Pancreas (tissue), 10 donors: ENCODE data around the gene CYP4Z1. TPM values are rescaled to one million over a fixed set of nuclear protein-coding genes. Genes with fewer than 3 reads are reported as not detected.
"Not testable (repeated sequence)": the region's sequence is repeated elsewhere in the genome, so short reads cannot be mapped to it uniquely, and the experiment has no call there.

Experiments
- ATAC-seq, 4 donors: fragments of 200-7000 bp; cut with Tn5 transposase; one replicate each; pipeline versions ENCODE4 v1.8.0 to v1.9.1; 2020; ENCODE audit warnings: mild to moderate bottlenecking in 4 of 4, moderate library complexity in 4 of 4
- DNase-seq, 6 donors: peaks; one replicate each; pipeline ENCODE4 v3.0.0-alpha.2; 2020
- FAIRE-seq: peaks from 2 replicates; lab custom pipeline; 2012; peaks lifted over from hg19 to GRCh38; lab: Jason Lieb, UNC
- H3K27ac ChIP-seq, 4 donors: fragments of 200-600 bp; sonication (generic); 1 replicate in 3 of 4; 2 replicates in 1 of 4; pipeline versions ENCODE4 v1.5.0 to v1.8.0; 2020
- H3K27me3 ChIP-seq, 4 donors: fragments of 200-600 bp; one replicate each; pipeline ENCODE4 v1.8.0; 2021
- H3K36me3 ChIP-seq, 3 donors: fragments of 200-600 bp; sonication (generic) in 1 of 3; one replicate each; pipeline versions ENCODE4 v1.5.0 to v1.8.0; 2020 to 2021
- H3K4me1 ChIP-seq, 3 donors: fragments of 200-600 bp; one replicate each; pipeline ENCODE4 v1.8.0; 2021
- H3K4me3 ChIP-seq, 4 donors: fragments of 200-600 bp; sonication (generic) in 2 of 4; one replicate each; pipeline versions ENCODE4 v1.5.0 to v1.8.0; 2020 to 2021
- H3K9me3 ChIP-seq, 4 donors: fragments of 200-600 bp; one replicate each; pipeline ENCODE4 v1.8.0; 2021
- WGBS, 2 donors: extraction: QIAGEN DNeasy Blood & Tissue Kit; methylation state at CpG; one replicate each; pipeline ENCODE4 v1.1.7; 2013; 5-methylcytosine and 5-hydroxymethylcytosine counted together
- intact Hi-C, 3 donors: fragments of 100-400 bp; cut with DNase I; formaldehyde crosslinking; loops; one replicate each; pipeline versions ENCODE4 v1.11.1 to v1.14.2; 2022
- polyA plus RNA-seq, 2 donors: library from polyadenylated mRNA; stranded (reverse); fragments of 200-250 nt; gene quantifications; one replicate each; pipeline ENCODE4 v1.2.3, GENCODE V29; 2013
- total RNA-seq, 6 donors: library from RNA; stranded (reverse); fragmentation: NEBNext Ultra II Directional in 4 of 6; extraction: Animal tissue kit (Norgen Biotek cat#: 25700) in 4 of 6; gene quantifications; one replicate each; pipeline versions ENCODE4 v1.2.1 to v1.2.4, GENCODE V29; 2021 to 2023
- TF ChIP-seq, protein P1 (sequence below), 4 donors: fragments of 200-600 bp; sonication (generic) in 3 of 4; IDR thresholded peaks; one replicate each; pipeline versions ENCODE4 v1.5.0 to v1.8.0; 2021; ENCODE audit warnings: antibody characterized with exemption in 4 of 4
- donor health status: healthy with polysubstance abuse.
- donor health status: DM: no; HTN: no; CAD: no; lungs with moderate emphysema.
- donor health status: DM: no; HTN: no; CAD: no.
- donor health status: control.
- donor health status: control.
- donor health status: Bipolar disorder and iron deficiency.
- donor health status: DM: yes; HTN: yes; CAD: no.
- donor health status: DM: no; HTN: no; CAD: no.
- donor health status: DM: no; HTN: no; CAD: no.
- donor health status: DM: yes; HTN: yes; CAD: no.

CYP4Z1 gene
- total and polyA plus RNA-seq, 8 donors, result 0.06 to 0.40 (median 0.30) TPM; not detected in 4

DNA sequence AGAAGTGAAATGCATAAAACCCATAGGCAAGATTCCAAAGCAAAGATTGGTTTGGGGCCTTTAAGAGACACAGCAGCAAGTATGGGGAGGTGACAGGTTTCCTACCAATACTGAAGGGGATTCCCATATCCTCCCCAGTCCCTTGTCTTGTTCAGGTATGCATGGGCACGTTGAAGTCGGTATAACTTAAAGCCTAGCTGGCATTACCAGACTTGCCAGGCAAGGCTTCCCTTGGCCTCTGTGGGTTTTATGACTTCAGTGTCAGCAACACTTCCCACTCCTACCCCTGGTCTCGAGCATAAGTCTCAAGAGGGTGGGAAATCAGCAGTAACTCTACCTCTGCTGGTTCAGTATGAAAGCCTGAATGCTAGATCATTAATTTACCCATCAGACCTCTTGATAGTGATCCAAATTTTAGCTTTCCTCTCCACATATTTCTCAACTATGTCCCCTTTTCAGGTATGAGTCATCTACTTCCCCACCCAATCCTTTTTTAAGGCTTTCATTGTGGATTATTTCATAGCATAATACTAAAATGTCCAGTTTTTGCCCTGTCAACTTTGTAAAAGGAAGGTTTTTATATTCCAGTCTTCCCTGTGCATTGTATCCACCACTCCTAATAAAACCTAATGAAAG is 36.7 kb upstream of the CYP4Z1 start:
- Histone ChIP-seq H3K4me3 (no peak overlapping the region), H3K4me1 (peaks cover 13 to 17% (median 14%) of the 10 kb centered on the region in 3 donors), H3K9me3 (no peaks in the 10 kb centered on the region), H3K27me3 (no peaks in the 10 kb centered on the region), H3K36me3 (no peaks in the 10 kb centered on the region), H3K27ac (peak overlapping the region in 2 of 4 donors; percentile 50 to 60)
- TF ChIP-seq, protein P1, sequence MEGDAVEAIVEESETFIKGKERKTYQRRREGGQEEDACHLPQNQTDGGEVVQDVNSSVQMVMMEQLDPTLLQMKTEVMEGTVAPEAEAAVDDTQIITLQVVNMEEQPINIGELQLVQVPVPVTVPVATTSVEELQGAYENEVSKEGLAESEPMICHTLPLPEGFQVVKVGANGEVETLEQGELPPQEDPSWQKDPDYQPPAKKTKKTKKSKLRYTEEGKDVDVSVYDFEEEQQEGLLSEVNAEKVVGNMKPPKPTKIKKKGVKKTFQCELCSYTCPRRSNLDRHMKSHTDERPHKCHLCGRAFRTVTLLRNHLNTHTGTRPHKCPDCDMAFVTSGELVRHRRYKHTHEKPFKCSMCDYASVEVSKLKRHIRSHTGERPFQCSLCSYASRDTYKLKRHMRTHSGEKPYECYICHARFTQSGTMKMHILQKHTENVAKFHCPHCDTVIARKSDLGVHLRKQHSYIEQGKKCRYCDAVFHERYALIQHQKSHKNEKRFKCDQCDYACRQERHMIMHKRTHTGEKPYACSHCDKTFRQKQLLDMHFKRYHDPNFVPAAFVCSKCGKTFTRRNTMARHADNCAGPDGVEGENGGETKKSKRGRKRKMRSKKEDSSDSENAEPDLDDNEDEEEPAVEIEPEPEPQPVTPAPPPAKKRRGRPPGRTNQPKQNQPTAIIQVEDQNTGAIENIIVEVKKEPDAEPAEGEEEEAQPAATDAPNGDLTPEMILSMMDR (IDR thresholded peaks at IDR 0.05), result no peak
- DNase-seq, result no peak
- intact Hi-C loops, result no loop called here
- 81 to 87% methylated on average over 3 of the region's 3 CpGs for WGBS, 2 donors
- FAIRE-seq, result no peak
- ATAC-seq, result peak in 1 of 4 donors; percentile 31

DNA sequence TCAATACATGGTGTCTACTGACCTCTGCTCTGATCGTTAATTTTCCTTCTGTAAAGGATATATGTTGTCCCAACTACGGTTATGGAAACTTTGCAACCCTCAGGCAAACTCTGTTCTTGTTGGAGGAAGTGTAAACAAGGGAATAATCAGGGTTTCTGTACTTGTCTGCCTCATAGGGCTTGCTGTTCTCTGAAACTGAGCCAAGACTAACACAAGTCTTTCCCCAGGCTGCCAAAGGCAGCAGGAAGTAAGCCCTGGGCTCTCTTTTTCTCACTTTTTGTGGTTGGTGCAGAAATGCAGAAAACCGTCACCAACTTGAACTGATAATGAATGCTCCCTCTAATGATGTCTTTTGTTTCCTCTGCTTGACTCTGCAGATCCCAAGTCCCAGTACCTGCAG is 36.0 kb upstream of the CYP4Z1 start:
- peak overlapping the region in 2 of 4 donors; percentile 50 to 60 for H3K27ac ChIP-seq
- FAIRE-seq, result no peak

GRCh38 chr1:47031585-47031984 is 35.4 kb upstream of the CYP4Z1 start:
- intact Hi-C loops, result no loop called here
- H3K4me1 ChIP-seq, result peaks cover 13 to 17% (median 14%) of the 10 kb centered on the region in 3 donors
- H3K36me3 ChIP-seq, result no peaks in the 10 kb centered on the region
- peak in 3 of 4 donors; percentile 21 to 46 (median 34) for ATAC-seq
- H3K27me3 ChIP-seq, result no peaks in the 10 kb centered on the region
- no peak overlapping the region for H3K4me3 ChIP-seq
- peak overlapping the region in 2 of 4 donors; percentile 48 to 50 for H3K27ac ChIP-seq
- WGBS, 2 donors, result 64 to 66% methylated on average over 3 of the region's 3 CpGs
- TF ChIP-seq, protein P1 (IDR thresholded peaks at IDR 0.05), result no peak
- no peak for FAIRE-seq
- DNase-seq, result no peak
- H3K9me3 ChIP-seq, result no peaks in the 10 kb centered on the region

More for the DNA sequence above, 36.0 kb upstream of the CYP4Z1 start:
- Histone ChIP-seq H3K4me1 (peaks cover 13 to 17% (median 14%) of the 10 kb centered on the region in 3 donors), H3K27me3 (no peaks in the 10 kb centered on the region), H3K4me3 (no peak overlapping the region), H3K36me3 (no peaks in the 10 kb centered on the region), H3K9me3 (no peaks in the 10 kb centered on the region)
- TF ChIP-seq, protein P1 (IDR thresholded peaks at IDR 0.05), result no peak
- 2 to 11% methylated on average over 3 of the region's 3 CpGs for WGBS, 2 donors
- ATAC-seq (peak; percentile 97 to 99 (median 98)), DNase-seq (peak in 3 of 6 donors; percentile 33 to 43 (median 43))
- intact Hi-C loops, result no loop called here

DNA sequence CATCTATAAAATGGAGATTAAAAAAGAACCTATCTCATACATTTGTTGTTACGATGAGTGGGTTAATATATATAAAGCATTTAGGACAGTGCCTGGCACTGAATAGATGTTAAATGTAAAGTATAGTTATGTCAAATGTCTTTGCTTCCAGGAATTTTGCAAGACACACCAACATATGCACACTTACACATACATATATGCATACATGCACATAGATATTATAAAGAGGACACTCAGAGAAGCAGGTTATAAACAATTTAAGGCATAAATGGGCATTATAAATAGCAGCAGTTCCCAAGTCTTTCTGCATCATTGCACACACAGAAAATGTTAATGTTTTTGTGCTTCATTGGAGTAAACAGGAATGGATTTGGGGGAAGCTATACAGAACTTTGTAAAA is 30.3 kb upstream of the CYP4Z1 start:
- intact Hi-C loops, result no loop called here
- TF ChIP-seq, protein P1 (IDR thresholded peaks at IDR 0.05), result no peak
- Histone ChIP-seq H3K36me3 (no peaks in the 10 kb centered on the region), H3K9me3 (no peaks in the 10 kb centered on the region), H3K27ac (no peak overlapping the region), H3K4me3 (no peak overlapping the region), H3K27me3 (no peaks in the 10 kb centered on the region), H3K4me1 (peaks cover 1 to 3% (median 1%) of the 10 kb centered on the region in 3 donors)
- no peak for DNase-seq
- ATAC-seq, result no peak
- no peak for FAIRE-seq
- WGBS, 2 donors, result 83 to 90% methylated on average over 1 of the region's 1 CpG

DNA sequence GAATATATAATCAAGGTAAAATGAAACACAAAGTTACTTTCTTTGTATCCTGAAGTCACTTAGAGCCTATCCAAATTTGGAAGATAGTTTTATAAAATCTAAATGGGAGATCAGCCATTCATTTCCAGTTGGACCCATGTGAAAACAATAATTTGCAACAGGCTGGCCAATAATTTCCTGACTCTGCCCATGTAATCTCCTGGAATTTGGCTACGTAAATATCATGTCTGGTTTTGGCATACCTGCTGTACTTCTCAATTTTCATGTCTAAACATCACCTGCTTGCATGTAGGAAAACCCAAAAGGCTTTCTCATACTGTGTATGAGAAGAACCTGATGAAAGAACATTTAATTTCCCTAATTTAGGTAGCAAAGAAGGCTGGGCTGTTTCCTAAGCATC is 7.7 kb upstream of the CYP4Z1 start:
- no peak overlapping the region for H3K27ac ChIP-seq
- no peak overlapping the region for H3K4me3 ChIP-seq
- H3K36me3 ChIP-seq, result no peaks in the 10 kb centered on the region
- TF ChIP-seq, protein P1 (IDR thresholded peaks at IDR 0.05), result no peak
- H3K4me1 ChIP-seq, result no peaks in the 10 kb centered on the region
- no peak for DNase-seq
- WGBS, 2 donors, result 52% methylated on average over 1 of the region's 1 CpG
- no peak for ATAC-seq
- H3K9me3 ChIP-seq, result no peaks in the 10 kb centered on the region
- H3K27me3 ChIP-seq, result peaks cover 0 to 5% (median 0%) of the 10 kb centered on the region in 4 donors
- no peak for FAIRE-seq
- intact Hi-C loops, result no loop called here

DNA sequence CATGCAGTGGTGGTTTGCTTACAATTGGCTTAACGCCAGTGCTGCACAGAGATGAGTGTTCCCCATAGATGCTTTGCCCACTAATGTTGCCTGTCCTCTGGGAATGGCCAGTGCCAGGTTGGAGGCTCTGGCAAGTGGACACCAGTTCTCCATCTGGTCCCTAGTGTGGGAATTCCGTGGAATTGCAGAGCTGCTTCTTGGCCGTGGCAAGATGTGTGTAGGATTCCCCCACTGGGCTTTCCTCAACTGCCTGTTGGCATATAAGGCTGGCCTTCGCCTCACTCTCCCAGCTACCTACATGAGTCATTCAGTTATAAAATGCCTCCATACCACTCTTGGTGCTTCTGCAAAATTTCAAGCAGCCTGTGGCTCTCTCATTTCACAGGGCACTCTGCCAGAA is 2.0 kb downstream of the CYP4Z1 start:
- H3K27me3 ChIP-seq, intact Hi-C loops, FAIRE-seq, ATAC-seq, H3K9me3 ChIP-seq, H3K4me1 ChIP-seq, H3K4me3 ChIP-seq, H3K36me3 ChIP-seq, H3K27ac ChIP-seq: not testable (repeated sequence)
- peak in 1 of 6 donors; percentile 8 for DNase-seq
- WGBS, 2 donors, result 50 to 73% methylated on average over 4 of the region's 4 CpGs

GRCh38 chr1:47069509-47069908 is 2.5 kb downstream of the CYP4Z1 start:
- intact Hi-C loops, H3K36me3 ChIP-seq, FAIRE-seq, H3K9me3 ChIP-seq, ATAC-seq, H3K4me3 ChIP-seq, DNase-seq, H3K27me3 ChIP-seq, H3K27ac ChIP-seq, H3K4me1 ChIP-seq: not testable (repeated sequence)
